ENCODE measurements around the gene SERPINB1.
"Not testable (repeated sequence)": the region's sequence is repeated elsewhere in the genome, so short reads cannot be mapped to it uniquely, and the experiment has no call there.

SERPINB1 gene

DNA sequence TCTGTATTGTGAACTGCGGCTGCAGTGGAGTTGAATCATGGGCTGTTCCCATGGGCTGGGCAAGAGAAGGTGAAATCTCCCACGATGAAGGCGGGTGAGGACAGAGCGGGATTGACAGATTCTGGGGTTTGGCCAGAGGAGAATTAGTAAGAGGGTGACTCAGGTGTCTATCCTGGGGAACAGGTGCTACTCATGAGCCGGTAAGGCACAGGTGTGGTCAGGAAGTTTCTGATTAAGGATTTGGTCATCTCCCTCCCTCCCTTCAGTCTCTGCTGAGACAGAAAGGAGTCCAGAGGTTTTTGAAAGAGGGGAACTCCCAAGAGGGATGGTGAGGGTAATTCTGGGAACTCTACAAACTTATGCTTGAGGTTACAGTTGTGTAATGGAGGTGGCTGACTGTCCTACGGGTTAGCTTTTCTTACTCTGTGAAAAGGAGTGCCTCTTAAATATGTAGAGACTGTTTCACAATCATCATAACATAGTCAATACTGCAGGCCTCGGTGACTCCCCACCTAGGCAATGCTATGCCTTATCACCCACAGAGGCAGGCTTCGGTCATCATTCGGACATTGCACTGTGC, 31.5 kb downstream of the SERPINB1 start:
- DNase-seq: peak; percentile 32

DNA sequence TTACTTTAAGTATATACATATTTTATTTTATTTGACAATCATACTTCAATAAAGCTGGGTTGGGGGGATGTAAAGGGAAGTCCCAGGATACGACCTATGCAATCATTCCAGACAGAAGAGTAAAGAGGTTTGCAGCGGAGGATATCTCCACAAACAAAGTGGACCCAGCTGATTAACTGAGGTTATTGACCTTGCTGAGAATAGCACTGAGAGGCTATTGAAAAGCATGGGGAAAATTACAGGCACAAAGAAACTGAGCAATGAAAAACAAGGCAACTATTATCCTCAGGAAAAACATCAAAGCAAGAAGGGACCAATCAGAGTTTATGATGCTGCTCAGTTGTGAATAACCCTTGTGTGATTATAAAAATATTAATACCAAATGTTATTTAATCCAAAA, 32.6 kb downstream of the SERPINB1 start:
- no peak for DNase-seq

DNA sequence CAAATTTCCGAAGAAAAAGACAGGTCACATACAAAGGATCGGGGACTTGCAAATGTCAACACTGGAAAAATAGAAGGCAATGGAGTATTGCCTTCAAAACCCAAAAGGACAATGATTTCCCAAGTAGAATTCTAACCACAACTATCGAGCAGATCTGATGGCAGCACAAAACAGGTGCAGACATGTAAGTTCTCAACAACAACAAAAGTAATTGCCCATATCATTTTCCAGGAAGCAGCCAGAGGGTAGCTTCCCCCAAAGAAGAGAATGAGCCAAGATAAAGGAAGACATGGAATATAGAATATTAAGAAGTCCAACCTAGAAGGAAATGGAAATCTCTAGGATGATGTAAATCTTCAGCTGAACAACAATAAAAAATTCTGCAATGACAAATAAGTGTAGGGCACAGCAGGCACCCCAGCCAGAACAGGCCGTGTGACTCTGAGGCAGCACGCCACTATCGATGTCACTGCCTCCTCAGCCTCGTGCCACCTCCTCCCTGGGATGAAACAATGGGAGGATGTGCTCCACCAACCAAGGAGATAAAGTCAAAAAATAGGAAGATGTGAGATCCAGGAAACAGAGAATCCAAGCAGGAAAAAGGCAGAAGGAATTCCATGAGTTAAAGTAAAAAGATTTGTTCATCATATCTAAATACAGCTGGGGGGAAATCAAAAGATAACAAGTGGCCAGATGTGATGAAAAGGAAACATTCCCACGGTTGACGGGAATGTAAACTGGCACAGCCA, 34.1 kb downstream of the SERPINB1 start:
- no peak for DNase-seq

DNA sequence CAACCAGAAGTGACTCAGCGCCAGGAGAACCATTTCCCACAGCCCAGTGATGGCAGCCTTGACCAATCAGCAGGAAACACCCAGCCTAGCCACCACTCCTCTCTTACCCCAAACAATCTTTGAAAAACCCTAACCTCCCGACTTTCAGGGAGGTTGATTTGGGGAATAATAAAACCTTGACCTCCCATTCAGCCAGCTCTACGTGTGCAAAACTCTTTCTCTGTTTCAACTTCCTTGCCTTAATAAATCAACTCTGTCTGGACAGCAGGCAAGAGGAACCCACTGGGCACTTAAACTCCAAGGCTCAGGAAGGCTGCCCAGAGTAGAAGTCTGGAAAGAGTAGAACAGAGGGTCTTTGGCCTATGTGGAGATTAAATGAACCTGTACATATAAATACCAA, 35.0 kb downstream of the SERPINB1 start:
- no peak for DNase-seq

DNA sequence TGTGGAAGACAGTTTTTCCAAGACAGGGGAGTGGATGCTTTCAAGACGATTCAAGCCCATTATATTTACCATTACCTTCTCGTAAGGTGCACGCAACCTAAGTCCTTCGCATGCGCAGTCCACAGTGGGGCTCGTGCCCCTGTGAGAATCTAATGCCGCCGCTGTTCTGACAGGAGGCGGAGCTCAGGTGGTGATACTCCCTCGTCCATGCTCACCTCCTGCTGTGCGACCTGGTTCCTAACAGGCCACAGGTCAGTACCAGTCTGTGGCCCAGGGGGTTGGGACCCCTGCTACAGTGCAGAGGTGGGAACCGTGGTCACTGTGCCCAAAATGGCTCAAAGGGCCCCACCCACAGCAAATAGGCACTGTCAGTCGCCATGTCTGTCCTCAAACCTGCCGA, 36.6 kb downstream of the SERPINB1 start:
- no peak for DNase-seq

DNA sequence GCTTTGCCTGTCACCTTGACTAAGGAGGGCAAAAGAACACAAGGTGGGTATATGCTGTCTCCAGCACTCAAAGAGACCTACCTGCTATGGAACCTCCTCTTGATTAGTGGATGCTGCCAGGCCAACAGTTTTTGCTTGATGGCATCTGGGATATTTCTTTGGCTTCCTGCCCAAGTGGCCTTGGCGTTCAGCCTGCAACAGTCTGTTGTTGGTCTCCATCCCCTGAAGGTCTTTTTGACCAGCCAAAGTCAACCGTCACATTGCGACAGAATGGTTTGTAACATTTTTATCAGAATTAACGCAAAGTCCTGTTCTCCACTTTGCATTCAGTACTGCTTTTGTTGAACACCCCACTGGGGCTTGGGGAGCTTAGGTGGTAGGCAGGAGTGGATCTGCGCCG, 37.1 kb downstream of the SERPINB1 start:
- no peak for DNase-seq

DNA sequence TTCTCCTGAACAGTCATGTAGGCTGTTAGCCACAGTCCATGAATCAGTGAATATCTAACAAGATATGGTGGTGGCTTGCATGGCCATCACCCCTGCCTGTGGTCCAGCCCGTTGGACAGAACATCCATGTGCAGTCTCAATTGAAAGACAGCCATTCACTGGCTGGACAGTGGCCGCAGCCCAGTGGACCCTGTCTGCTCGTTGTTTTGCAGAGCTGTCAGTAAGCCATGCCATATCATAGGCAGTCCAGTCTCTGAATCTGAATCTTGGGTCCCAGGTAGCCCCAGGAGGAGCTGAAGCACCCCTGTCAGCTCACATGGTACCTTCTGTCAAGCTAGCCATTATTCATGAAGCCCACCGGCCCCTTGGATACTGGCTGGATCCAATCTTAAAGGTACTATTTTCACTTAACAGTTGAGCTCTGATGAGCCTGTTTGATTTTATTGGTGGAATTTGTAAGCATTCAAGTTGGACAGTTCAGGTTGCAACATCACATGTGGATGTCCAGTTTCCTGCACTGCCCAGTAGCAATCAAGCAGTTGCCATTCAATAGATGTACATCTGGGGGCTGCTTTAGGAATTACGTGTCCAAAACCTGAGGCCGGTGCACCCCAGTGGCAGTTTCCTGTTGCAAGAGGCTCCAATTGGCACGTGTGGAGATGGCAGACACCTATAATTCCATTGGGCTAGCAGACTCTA, 37.8 kb downstream of the SERPINB1 start:
- no peak for DNase-seq

DNA sequence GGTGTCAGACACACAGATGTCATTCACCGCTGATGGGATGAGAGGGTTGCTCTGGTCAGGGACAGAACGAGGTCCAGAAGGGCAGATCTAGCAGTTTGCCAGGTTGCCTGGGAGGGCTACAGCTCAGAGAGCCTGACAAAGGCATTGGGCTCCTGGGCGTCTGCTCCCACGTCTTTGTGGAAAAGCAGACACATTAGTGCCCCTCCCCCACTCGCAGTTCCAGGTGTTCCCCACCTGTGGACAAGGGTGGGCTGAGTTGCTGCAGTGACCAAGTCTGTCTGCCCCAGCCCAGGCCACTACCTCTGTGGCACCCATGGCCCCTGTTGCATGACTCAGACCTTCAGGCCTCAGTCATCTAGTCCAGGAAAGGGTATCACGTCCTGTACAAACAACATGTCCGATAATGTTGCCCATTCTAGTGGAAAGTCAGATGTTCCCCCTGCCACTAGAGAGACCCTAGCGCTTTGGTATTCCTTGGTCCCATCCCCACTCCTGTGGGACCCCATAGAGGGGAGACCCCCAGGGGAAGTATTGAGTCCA, 39.1 kb downstream of the SERPINB1 start:
- no peak for DNase-seq

DNA sequence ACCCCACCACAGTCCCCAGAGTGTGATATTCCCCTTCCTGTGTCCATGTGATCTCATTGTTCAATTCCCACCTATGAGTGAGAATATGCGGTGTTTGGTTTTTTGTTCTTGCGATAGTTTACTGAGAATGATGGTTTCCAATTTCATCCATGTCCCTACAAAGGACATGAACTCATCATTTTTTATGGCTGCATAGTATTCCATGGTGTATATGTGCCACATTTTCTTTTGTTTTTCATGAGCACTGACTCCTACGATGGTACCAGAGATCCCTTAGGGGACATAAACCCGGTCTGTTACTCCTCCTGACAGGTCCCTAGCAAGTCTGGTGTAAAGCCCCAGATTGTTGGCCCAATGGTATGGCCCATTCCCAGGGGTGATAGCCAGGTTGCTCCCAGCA, 40.0 kb downstream of the SERPINB1 start:
- not testable (repeated sequence) for DNase-seq

DNA sequence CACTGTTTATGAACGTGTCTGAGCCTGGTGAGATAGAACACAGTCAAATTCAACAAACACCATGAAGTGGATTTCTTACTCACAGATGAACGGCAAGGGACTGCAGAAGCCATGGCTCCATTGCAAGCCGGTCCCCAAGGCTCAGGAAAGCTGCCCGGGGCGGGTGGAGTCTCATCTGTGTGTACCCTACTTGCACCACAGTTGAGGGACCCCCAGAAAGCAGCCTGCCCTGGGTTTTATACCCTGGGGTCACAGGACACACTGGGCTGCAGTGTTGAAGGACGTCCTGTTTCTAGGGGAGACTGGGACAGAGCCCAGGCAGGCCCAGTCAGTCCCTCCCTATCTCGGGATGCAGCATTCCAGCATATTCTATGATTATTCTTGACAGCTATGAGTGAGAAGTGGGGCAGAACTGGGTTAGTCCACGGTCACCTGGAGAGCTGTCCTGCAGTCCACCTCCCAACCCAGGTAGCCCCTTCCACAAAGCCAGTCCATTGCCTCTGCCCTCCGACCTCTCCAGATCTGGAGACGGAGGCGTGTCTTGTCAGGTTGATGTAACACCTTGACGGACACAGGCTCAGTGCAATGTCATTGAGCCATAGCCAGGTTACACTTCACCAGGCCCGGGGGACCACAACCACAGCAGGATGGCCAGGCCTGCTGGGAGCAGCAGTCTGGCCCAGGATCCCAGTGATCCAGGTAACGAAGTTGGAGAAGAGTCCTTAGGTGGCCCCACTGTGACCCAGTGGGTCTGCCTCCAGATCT, 40.9 kb downstream of the SERPINB1 start:
- no peak for DNase-seq

DNA sequence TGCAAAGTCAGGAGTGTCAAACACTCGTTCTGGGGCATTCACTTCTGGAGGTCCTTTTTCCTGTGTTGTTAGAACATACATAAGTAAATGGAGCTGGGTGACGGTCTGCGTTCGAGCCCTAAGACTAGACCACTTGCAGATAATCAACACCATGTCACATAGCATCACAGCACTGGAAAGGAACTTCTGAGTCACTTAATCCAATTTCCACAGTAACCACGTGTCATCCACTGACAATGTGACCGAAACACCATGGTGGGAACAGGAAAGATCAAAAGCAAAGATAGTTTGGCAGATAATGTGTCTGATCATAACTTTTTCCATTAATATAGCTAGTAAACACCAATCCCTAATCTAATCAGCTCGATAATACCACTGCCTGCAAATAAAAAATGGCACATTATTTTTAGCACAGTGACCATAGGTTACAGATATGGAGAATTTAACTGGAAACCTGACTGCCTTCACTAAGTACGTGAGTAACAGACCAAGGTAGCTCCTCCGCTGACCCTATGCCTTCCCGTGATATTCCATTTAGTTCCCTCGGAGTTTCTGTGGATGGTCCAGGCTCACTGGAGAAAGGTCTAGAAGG, 41.6 kb downstream of the SERPINB1 start:
- DNase-seq: peak; percentile 67

DNA sequence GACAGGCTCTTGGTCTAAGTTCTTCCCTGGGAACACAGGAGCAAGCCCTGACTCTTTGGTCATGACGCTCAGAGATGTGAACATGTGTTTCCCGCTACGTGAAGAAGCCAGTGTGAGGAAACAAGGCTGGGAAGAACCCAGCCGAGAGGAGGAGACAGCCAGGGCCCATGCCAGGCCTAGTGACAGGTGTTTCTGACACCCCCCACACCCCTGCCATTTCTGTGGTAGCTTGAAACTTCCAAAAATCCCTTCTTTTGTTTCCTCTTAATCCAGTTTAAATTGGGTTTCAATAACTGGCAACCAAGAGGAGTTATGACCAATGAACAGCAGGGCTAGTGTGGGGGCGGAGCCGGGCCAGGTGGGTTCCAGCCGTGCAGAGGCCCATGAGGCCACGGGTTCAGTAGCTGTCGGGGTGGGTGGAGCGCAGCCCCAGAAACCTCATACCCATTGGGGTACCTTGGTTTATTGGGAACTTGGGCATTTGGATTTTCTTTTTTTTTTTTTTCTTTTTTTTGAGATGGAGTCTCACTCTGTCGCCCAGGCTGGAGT, 43.0 kb downstream of the SERPINB1 start:
- no peak for DNase-seq

DNA sequence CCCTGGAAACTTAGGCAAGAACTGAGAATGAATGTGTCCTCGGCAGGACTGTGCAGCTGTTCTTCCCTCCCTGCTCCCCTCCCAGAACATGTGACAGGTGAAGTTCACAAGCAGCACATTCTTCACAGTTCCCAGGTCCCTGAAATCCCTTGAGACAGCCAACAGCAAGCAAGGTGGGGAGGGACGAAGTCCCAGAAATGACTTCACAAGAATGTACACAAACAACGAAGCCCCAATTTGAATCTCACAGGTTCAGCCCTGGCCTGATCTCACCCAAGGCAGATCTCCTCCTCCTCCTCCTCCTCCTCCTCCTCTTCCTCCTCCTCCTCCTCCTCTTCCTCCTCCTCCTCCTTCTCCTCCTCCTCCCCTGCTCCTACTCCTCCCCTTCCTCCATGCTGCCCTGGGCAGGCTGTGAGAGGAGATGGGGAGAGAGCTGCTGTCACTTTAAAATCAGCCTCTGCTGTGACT, 44.1 kb downstream of the SERPINB1 start:
- no peak for DNase-seq

DNA sequence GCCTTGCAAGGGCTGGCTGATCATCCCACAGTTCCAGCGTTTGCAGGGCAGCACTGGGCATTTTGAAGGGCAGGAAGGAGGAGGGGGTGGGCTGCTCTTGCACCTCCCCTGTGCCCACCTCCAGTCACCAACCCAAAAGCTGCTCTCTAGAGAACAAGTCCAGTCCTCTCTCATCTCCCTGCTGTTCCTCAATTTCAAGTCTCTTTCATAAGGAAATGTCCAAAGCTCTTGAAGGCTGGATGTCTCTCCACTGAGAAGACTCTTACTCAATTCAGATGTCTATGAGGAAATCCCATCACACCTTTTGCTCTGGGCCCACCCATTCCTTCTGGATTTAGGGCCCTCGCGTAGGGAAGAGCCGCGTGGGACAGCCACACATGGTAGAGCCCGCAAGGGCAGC, 44.8 kb downstream of the SERPINB1 start:
- no peak for DNase-seq

DNA sequence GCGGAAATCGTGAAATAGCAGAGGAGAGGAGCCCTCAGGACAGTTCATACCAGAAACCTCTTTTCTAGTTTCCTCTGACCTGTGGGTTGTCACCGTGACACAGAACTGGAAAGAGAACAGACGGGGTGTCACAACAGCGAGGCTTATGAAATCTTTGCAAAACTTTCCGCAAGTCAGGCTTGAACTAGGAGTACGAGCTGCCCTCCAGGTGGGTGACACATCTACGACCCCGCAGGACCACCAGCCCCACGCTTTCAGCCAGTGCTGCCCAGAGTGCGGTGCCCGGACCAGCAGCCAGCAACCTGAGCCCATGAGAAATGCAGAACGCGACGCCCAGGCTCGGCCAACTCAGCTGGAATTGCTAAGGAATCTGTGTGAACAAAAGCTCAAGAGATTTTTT, 45.7 kb downstream of the SERPINB1 start:
- peak; percentile 54 for DNase-seq

DNA sequence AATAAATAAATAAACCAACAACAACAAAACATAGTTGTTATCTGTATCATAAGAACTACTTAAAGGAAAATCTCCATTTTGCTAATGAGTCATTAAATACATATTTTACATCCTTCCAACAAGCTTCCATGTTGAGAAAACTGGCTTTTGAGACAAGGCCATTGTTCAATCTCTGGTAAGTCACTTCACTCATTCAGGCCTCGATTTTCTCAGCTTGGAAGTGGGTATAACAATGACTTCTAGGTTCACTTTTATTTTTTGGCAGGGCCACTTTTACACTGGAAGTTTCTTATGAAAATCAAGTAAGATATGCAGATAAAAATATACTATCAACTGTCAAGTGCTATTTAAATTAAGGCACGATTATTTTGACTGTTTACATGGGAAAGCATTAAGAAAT, 46.5 kb downstream of the SERPINB1 start:
- no peak for DNase-seq

DNA sequence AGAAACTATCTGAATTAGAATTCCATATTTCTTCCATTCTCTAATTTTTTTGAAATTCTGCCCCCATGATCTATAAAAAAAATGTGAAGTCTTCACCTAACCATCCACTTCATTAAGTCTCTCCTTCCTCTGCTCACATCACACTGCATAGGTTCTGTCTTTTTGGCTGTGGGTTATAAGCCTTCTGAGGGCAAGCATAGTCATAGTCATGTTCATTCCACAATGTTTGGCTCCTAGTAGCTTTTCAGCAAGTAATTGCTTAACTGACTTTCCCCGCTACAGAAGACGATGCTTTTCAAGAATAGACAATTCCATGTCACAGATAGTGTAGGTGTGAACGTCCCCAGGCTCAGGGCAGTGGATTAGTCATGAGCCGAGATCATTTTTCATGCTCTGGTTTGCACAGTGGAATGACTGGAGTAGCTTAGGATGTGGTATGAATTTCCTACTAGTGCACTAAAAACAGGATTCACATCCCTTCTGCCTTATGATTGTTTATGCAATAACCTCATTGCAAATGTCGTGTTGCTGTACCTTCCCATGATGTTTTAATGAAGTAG, 47.4 kb downstream of the SERPINB1 start:
- no peak for DNase-seq

DNA sequence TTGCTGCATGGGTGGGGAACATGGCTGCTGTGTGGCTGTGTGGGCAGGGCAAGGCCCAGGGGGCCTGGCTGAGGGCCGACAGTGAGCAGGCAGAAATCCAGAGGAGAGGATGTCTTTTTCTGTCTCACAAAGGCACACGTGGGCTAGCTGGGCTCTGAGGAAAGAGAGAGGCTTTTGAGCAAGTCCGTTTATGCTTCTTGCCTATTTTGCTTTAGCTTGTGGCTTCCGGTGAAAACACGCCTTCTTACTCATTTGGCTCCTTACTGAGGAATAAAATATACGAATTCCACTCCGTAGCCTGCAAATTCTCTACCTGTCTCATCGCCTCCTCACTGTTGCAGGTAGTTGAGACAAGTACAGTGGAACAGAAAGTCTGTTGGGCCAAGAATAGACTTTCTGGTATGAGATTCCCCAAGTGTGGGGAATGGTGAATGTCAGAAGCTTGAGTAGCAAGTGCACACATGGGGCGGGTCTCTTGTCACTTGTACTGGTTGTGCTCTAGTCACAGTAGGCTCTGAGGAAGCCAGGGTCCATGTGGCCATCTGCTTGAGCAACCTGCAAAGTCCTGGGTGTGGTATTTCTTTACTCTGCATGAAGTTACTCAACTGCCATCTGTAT, 48.0 kb downstream of the SERPINB1 start:
- peak; percentile 73 for DNase-seq

DNA sequence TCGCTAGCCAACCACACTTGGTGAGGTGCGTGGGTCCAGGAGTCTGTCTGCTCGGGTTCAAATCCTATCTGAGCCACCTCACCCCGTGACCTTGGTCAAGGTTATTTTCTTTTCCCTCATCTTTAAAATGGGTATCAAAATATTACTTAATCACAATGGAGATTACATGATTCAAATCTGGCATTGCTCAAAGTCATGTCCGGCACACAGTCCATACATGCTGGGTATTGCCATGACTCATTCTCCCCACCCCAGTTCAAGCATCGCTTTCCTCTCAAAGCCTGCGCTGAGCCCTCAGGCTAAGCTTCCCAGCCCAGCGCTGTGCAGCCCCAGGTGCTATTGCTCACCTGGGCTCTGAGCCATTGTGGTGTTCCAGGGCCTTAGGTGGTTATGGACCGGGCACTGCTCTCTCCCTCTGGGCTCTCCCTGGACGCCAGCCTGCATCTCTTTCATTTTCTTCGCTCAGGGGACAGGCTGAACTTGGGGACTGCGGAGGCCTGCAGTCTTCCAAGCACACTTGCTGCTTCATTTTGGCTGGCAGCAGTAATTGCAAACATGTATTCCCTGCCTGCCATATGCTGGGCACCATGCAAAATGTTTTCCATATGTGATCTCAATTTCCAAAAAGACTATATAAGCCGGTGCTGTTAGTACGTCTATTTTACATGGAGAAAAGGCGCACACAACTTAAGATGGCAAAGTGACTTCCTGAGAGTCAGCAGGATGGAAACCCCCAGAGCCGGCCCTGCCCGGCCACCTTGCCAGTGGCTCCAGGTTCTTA, 49.1 kb downstream of the SERPINB1 start:
- peak; percentile 25 for DNase-seq

DNA sequence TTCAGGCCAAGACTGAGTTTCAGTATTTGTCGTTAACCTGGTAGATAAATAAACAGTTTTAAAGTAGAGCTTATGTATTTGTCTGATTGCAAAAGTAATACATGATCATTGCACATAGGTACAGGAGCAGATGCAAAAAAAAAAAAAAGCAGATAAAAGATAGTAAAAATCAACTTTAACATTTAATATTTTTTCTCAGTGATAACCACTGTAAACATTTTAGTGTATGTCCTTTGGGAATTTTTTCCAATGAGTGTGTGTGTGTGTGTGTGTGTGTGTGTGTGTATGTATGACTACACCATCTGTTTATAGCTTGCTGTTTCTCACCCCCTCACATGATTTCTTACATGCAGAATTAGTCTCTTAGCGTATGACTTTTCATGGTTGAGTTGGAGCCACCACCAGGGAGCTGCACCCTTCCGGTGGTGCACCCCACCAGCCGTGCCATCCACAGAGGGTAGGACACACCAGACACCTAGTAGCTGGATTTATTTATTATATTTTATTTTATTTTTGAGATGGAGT, 50.2 kb downstream of the SERPINB1 start:
- no peak for DNase-seq
